Measurements from ENCODE around the gene WFDC8.

The WFDC8 gene

DNA sequence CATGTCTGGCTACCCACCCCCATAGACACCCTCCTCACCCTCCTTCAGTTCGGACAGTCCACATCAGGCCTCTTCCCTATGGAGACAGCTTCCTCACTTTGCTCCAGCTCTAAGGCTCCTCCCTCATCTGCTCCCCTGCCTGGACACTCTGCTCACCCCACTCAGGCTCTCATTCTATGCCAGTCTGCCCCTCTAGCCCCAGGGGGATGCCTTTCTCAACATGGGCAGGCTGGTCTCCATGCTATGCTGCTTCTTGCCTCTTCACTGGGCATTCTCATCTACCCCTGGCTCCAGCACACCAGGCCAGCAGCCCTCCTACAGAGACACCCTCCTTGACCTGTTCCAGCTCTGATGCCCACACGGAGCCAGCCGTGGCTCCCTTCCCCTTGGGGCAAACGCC is at the start of gene WFDC8:
Gene WFDC8, minus strand, starts transcription at position 101 of the 400 bp plus-strand sequence. Its CDS starts 37 bp downstream, at position 64.
- H3K9ac ChIP-seq, result no peak within 1 kb of the TSS
- H3K4me3 ChIP-seq (IDR thresholded peaks at IDR 0.05; ENCODE audit: insufficient read depth, low read depth, low read length), result no peak within 1 kb of the TSS
- no peak within 1 kb of the TSS for H3K27ac ChIP-seq
- H2AFZ ChIP-seq (ENCODE audit: low read depth), result no peak within 1 kb of the TSS
- H3K4me2 ChIP-seq, result no peak within 1 kb of the TSS
- no peaks in the 10 kb centered on the region for H3K4me1 ChIP-seq (ENCODE audit: low read depth, poor library complexity, severe bottlenecking)
- TF ChIP-seq, protein P1, sequence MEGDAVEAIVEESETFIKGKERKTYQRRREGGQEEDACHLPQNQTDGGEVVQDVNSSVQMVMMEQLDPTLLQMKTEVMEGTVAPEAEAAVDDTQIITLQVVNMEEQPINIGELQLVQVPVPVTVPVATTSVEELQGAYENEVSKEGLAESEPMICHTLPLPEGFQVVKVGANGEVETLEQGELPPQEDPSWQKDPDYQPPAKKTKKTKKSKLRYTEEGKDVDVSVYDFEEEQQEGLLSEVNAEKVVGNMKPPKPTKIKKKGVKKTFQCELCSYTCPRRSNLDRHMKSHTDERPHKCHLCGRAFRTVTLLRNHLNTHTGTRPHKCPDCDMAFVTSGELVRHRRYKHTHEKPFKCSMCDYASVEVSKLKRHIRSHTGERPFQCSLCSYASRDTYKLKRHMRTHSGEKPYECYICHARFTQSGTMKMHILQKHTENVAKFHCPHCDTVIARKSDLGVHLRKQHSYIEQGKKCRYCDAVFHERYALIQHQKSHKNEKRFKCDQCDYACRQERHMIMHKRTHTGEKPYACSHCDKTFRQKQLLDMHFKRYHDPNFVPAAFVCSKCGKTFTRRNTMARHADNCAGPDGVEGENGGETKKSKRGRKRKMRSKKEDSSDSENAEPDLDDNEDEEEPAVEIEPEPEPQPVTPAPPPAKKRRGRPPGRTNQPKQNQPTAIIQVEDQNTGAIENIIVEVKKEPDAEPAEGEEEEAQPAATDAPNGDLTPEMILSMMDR (conservative IDR thresholded peaks at IDR 0.05; ENCODE audit: low read depth, low read length), result no peak
- no peaks in the 10 kb centered on the region for H3K27me3 ChIP-seq (ENCODE audit: insufficient read depth, low read depth)
- H4K20me1 ChIP-seq (ENCODE audit: insufficient read depth), result no peaks in the 10 kb centered on the region
- no peaks in the 10 kb centered on the region for H3K36me3 ChIP-seq (ENCODE audit: insufficient read depth)
- H3K79me2 ChIP-seq (ENCODE audit: insufficient read depth, low read depth), result no peaks in the 10 kb centered on the region

DNA sequence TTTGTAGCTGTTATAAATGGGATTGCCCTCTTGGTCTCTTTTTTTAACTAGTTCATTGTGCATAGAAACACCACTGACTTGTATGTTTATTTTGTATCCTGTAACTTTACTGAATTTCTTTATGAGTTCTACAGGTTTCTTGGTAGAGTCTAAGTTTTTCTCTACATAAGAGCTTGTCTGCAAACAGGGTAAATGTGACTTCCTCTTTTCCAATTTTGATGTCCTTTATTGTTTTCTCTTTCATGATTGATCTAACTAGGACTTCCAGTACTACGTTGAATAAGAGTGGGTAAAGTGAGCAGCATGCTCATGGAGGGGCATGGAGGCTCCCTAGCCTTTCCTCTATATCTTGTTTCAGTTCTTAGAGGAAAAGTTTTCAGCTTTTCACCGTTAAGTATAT is 47.5 kb upstream of the WFDC8 start:
- no peaks in the 10 kb centered on the region for H3K27me3 ChIP-seq (ENCODE audit: insufficient read depth, low read depth)
- H3K4me3 ChIP-seq (IDR thresholded peaks at IDR 0.05; ENCODE audit: insufficient read depth, low read depth, low read length), result no peak overlapping the region
- H3K9ac ChIP-seq, result no peak overlapping the region
- H3K36me3 ChIP-seq (ENCODE audit: insufficient read depth), result no peaks in the 10 kb centered on the region
- no peaks in the 10 kb centered on the region for H3K4me1 ChIP-seq (ENCODE audit: low read depth, poor library complexity, severe bottlenecking)
- no peak overlapping the region for H3K4me2 ChIP-seq
- TF ChIP-seq, protein P1 (conservative IDR thresholded peaks at IDR 0.05; ENCODE audit: low read depth, low read length), result no peak
- no peaks in the 10 kb centered on the region for H3K79me2 ChIP-seq (ENCODE audit: insufficient read depth, low read depth)
- H2AFZ ChIP-seq (ENCODE audit: low read depth), result no peak overlapping the region
- H4K20me1 ChIP-seq (ENCODE audit: insufficient read depth), result no peaks in the 10 kb centered on the region
- no peak overlapping the region for H3K27ac ChIP-seq

DNA sequence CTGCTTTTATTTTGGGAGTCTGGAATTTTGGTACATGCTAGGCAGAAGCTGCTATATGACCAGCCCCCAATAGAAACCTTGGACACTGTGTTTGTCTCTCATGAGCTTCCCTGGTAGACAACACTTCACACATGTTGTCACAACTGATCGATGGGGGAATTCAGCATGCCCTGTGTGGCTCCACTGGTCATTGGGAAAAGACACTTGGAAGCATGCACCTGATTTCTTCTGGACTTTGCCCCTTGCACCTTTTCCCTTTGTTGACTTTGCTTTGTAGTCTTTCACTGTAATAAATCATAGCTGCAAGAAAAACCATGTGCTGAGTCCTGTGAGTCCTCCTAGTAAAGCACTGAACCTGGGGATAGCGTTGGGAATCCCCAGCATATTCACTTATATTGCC is 42.5 kb upstream of the WFDC8 start:
- H3K4me3 ChIP-seq (IDR thresholded peaks at IDR 0.05; ENCODE audit: insufficient read depth, low read depth, low read length), result no peak overlapping the region
- H3K36me3 ChIP-seq (ENCODE audit: insufficient read depth), result no peaks in the 10 kb centered on the region
- H3K4me1 ChIP-seq (ENCODE audit: low read depth, poor library complexity, severe bottlenecking), result no peaks in the 10 kb centered on the region
- no peak overlapping the region for H3K9ac ChIP-seq
- H3K4me2 ChIP-seq, result no peak overlapping the region
- no peaks in the 10 kb centered on the region for H3K27me3 ChIP-seq (ENCODE audit: insufficient read depth, low read depth)
- no peak overlapping the region for H3K27ac ChIP-seq
- H3K79me2 ChIP-seq (ENCODE audit: insufficient read depth, low read depth), result no peaks in the 10 kb centered on the region
- no peaks in the 10 kb centered on the region for H4K20me1 ChIP-seq (ENCODE audit: insufficient read depth)
- TF ChIP-seq, protein P1 (conservative IDR thresholded peaks at IDR 0.05; ENCODE audit: low read depth, low read length), result no peak
- no peak overlapping the region for H2AFZ ChIP-seq (ENCODE audit: low read depth)

DNA sequence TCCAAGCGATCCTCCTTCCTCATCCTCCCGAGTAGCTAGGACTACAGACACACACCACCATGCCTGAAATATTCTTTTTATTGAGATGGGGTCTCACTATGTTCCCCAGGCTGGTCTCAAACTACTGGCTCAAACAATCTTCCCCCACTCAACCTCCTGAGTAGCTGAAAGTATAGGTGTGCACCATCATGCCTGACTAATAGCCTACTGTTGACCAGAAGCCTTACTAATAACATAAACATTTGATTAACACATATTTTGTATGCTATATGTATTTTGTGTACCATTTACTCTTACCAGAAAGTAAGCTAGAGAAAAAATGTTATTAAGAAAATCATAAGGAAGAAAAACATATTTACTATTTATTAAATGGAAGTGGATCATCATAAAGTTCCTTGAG is 38.5 kb upstream of the WFDC8 start:
- H2AFZ ChIP-seq (ENCODE audit: low read depth), result no peak overlapping the region
- no peak overlapping the region for H3K9ac ChIP-seq
- no peaks in the 10 kb centered on the region for H3K36me3 ChIP-seq (ENCODE audit: insufficient read depth)
- no peak overlapping the region for H3K4me2 ChIP-seq
- no peaks in the 10 kb centered on the region for H4K20me1 ChIP-seq (ENCODE audit: insufficient read depth)
- no peaks in the 10 kb centered on the region for H3K27me3 ChIP-seq (ENCODE audit: insufficient read depth, low read depth)
- no peaks in the 10 kb centered on the region for H3K79me2 ChIP-seq (ENCODE audit: insufficient read depth, low read depth)
- no peaks in the 10 kb centered on the region for H3K4me1 ChIP-seq (ENCODE audit: low read depth, poor library complexity, severe bottlenecking)
- H3K4me3 ChIP-seq (IDR thresholded peaks at IDR 0.05; ENCODE audit: insufficient read depth, low read depth, low read length), result no peak overlapping the region
- TF ChIP-seq, protein P1 (conservative IDR thresholded peaks at IDR 0.05; ENCODE audit: low read depth, low read length), result no peak
- no peak overlapping the region for H3K27ac ChIP-seq

Data from KMS-11 (cell line).